Stimulated activated CD4-positive, alpha-beta T cell treated with anti-CD3 and anti-CD28 coated beads, Interleukin-4, amount 100 ng/mL, for 24 hours (primary cell): ENCODE results near the gene WDR70.
"Not testable (repeated sequence)": the region's sequence is repeated elsewhere in the genome, so short reads cannot be mapped to it uniquely, and the experiment has no call there.

Source experiments
- DNase-seq: peaks from one replicate; pipeline ENCODE4 v3.0.0-alpha.2; 2020

Gene WDR70

DNA sequence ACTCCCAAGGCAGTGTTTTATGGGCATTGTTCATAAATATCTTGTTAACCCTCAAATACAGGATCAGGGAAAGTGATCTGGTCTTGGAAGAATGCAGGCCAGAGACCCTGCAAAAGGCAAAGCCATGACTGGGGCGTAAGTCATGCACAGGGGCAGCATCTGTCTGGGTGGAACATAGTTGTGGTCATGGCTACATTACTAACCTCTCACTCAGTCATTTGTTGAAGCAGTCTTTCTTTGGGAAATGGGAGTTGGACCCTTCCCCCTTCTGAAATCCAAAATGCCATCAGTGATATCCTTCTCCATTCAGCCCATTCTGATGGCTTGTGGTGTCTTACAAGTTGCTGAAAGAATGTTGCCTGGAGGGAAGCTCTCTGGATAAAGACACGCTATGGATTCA lies 392.6 kb downstream of the WDR70 start:
- no peak for DNase-seq

DNA sequence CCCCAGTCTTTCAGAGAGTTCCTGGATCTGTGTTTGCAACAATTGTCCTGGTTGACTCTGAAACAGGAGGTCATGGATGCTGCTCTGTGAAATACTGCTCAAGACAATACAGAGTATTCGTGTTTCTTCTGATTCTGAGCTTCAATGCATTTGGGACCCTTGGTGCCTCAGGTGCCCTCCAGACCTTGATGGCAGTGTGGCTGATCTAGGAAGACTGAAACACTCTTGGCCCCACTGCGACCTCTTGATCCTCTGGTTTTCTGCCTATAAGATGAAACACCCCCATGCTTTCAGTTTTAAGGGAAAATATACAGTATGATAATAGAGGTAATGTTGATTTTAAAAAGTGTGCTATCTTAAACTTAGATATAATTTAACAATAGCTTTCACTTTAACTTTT lies 393.1 kb downstream of the WDR70 start:
- no peak for DNase-seq

- no peak for DNase-seq
Measured at GRCh38 chr5:37773809-37774208, 394.7 kb downstream of the WDR70 start.

GRCh38 chr5:37774912-37775483 lies 395.9 kb downstream of the WDR70 start:
- DNase-seq: peak; percentile 14

- no peak for DNase-seq
Measured at GRCh38 chr5:37776826-37777225, 397.7 kb downstream of the WDR70 start.

DNA sequence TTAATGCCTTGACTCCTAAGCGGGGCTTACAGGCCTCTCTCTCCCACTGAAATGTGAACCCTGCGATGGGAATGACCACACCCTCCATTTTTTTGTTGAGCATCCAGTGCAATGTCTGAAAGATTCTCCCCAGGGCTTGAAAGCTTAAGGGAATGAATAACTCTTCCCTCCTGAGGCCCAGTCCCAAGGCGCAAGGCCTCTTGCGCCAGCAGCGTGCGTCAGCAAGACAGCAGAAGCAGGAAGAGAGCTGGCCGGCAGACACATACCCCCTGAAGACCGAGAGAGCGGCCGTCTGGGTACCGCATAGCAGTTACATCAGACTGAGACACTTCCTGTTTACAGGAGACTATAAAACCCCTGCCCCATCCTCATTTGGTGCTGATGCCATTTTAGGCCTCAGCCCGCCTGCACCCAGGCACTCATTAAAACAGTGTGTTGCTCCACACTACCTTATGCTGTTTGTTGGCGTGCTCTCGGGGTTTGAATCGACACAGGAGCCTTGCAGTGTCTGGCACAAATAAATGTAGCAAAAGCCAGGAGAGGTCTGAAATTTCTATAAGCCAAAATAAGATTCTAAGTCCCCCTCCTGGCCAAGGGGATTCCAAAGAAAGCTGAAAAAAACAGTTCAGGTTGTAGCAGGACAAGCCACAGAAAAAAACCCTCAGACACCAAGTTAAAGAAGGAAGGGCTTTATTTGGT lies 398.5 kb downstream of the WDR70 start:
- no peak for DNase-seq

- not testable (repeated sequence) for DNase-seq
Measured at GRCh38 chr5:37781409-37781808, 402.3 kb downstream of the WDR70 start.

GRCh38 chr5:37786416-37786815 lies 407.3 kb downstream of the WDR70 start:
- no peak for DNase-seq

DNA sequence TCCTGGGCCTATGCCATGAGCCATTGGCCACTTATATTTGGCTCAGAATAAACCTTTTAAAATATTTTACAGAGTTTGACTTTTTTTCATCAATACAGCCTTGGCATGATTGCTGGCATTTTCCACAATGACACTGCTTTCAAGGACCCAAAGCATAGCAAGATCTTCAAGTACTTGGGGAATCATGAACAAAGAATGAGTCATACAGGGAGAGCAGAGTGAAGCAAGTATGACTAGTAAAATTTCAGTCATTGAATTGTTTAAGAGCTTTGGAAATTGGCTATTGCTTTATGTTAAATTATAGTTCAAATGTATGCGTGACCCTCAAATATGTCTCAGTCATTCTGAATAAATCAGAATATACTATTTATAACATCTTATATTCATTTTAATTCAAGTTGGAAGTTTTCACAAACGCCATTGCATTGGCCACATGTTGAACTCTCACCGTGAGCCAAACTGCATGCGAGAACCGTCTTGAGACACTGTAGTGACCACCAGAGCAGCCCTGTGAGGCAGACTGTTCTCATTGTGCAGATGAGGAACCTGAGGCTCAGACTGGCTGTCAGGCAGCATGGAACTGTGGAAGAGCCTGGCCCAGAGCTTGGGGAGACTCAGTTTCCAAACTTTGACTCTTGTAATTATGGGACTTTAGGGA lies 407.9 kb downstream of the WDR70 start:
- DNase-seq: no peak

- no peak for DNase-seq
Measured at GRCh38 chr5:37787742-37788141, 408.6 kb downstream of the WDR70 start.

- DNase-seq: no peak
Measured at GRCh38 chr5:37789991-37790390, 410.9 kb downstream of the WDR70 start.

DNA sequence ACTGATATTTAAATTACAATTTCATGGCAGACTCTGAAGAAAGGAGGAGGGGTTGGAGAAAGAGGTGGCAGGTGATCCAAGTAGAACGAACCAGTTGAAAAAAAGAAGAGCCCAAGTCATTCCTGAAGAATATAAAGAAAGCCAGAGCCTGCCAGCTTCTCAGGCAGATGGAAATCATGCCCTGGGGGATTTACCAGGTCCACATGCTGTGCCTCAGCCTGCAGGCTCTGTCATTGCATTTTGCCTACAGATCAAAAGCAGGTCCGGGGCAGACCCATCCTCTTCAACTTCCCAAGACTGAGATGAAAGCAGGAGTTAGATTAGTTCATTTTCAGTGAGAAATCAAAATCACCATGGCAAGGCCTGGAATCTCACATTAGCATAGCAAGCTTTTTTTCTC lies 412.2 kb downstream of the WDR70 start:
- DNase-seq: no peak

GRCh38 chr5:37792975-37793631 lies 414.0 kb downstream of the WDR70 start:
- DNase-seq: no peak

DNA sequence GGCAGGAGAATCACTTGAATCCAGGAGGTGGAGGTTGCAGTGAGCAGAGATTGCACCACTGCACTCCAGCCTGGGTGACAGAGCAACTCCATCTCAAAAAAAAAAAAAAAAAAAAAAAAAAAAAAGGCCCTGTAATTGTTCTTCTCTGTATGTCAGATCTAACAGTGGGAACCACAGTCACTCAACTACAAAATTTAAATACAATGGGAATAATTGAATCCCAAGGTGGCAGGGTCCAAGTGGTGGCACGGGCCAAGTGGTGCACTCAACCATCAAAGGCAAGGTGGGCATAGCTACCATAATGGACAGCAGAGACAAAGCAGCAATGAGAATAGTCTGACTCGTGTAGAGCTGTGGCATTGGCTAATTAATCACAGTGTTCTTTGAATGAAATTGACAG lies 416.2 kb downstream of the WDR70 start:
- not testable (repeated sequence) for DNase-seq

GRCh38 chr5:37796435-37796834 lies 417.3 kb downstream of the WDR70 start:
- DNase-seq: not testable (repeated sequence)

- no peak for DNase-seq
Measured at GRCh38 chr5:37799865-37800421, 420.8 kb downstream of the WDR70 start.

- no peak for DNase-seq
Measured at GRCh38 chr5:37801521-37801920, 422.4 kb downstream of the WDR70 start.
